Islet precursor cell (in vitro differentiated cells): ENCODE data around the gene GNAL.
A peak's percentile ranks its signal among the peaks of the same experiment; 100 is the strongest.
"Not testable (repeated sequence)": the region's sequence is repeated elsewhere in the genome, so short reads cannot be mapped to it uniquely, and the experiment has no call there.

ENCODE experiments used
- DNase-seq: peaks from one replicate; pipeline ENCODE4 v3.0.0-alpha.2; 2018

Gene GNAL

GRCh38 chr18:11884396-11885030 lies 195.4 kb downstream of the GNAL start:
- no peak for DNase-seq

- no peak for DNase-seq
Measured at GRCh38 chr18:11885278-11885947, 196.3 kb downstream of the GNAL start.

- no peak for DNase-seq
Measured at GRCh38 chr18:11886577-11887110, 197.6 kb downstream of the GNAL start.

- DNase-seq, result peak; percentile 73
Measured at GRCh38 chr18:11887328-11888128, 198.5 kb downstream of the GNAL start.

GRCh38 chr18:11888726-11889125 lies 199.7 kb downstream of the GNAL start:
- DNase-seq, result no peak

GRCh38 chr18:11889284-11889683 lies 200.2 kb downstream of the GNAL start:
- no peak for DNase-seq

GRCh38 chr18:11891737-11892136 lies 202.7 kb downstream of the GNAL start:
- no peak for DNase-seq

GRCh38 chr18:11892438-11892837 lies 203.4 kb downstream of the GNAL start:
- not testable (repeated sequence) for DNase-seq

- no peak for DNase-seq
Measured at GRCh38 chr18:11897781-11898180, 208.7 kb downstream of the GNAL start.

GRCh38 chr18:11899063-11899462 lies 210.0 kb downstream of the GNAL start:
- no peak for DNase-seq

- DNase-seq, result no peak
Measured at GRCh38 chr18:11901826-11902438, 212.9 kb downstream of the GNAL start.

- DNase-seq, result no peak
Measured at GRCh38 chr18:11902522-11903292, 213.6 kb downstream of the GNAL start.

- no peak for DNase-seq
Measured at GRCh38 chr18:11905613-11906012, 216.5 kb downstream of the GNAL start.

- DNase-seq, result no peak
Measured at GRCh38 chr18:11906176-11906575, 217.1 kb downstream of the GNAL start.

GRCh38 chr18:11906926-11907874 lies 218.1 kb downstream of the GNAL start:
- DNase-seq, result no peak

- peak; percentile 93 for DNase-seq
Measured at GRCh38 chr18:11908182-11909060, 219.4 kb downstream of the GNAL start, which contains the start of gene MPPE1. Gene MPPE1, minus strand, starts transcription at chr18:11908317. Its CDS starts 11,053 bp downstream, at chr18:11897264.

GRCh38 chr18:11909061-11909455 lies 220.0 kb downstream of the GNAL start:
- DNase-seq, result no peak

- DNase-seq, result no peak
Measured at GRCh38 chr18:11909591-11910026, 220.5 kb downstream of the GNAL start.

- not testable (repeated sequence) for DNase-seq
Measured at GRCh38 chr18:11916880-11917279, 227.8 kb downstream of the GNAL start.

- DNase-seq, result not testable (repeated sequence)
Measured at GRCh38 chr18:11919522-11919921, 230.5 kb downstream of the GNAL start.
